Left lung (tissue), 10 donors: ENCODE results near the gene SDCBP2. TPM values are rescaled to one million over a fixed set of nuclear protein-coding genes. Genes with fewer than 3 reads are reported as not detected.

Source experiments
- ATAC-seq: fragments of 200-7000 bp; cut with Tn5 transposase; one replicate; pipeline ENCODE4 v1.9.1; 2020; ENCODE audit warnings: moderate library complexity
- DNase-seq, 4 donors: peaks; one replicate each; pipeline ENCODE4 v3.0.0-alpha.2; 2013 to 2020
- H3K27ac ChIP-seq, 2 donors: fragments of 200-600 bp; sonication (generic) in 1 of 2; one replicate each; pipeline versions ENCODE4 v1.5.0 to v1.8.0; 2020 to 2021
- H3K27me3 ChIP-seq, 2 donors: fragments of 200-600 bp; sonication (generic) in 1 of 2; one replicate each; pipeline versions ENCODE4 v1.5.0 to v1.8.0; 2020 to 2021
- H3K36me3 ChIP-seq, 2 donors: fragments of 200-600 bp; sonication (generic) in 1 of 2; one replicate each; pipeline versions ENCODE4 v1.5.0 to v1.8.0; 2020 to 2021
- H3K4me1 ChIP-seq, 2 donors: fragments of 200-600 bp; one replicate each; pipeline ENCODE4 v1.8.0; 2021
- H3K4me3 ChIP-seq, 2 donors: fragments of 200-600 bp; sonication (generic) in 1 of 2; one replicate each; pipeline versions ENCODE4 v1.5.0 to v1.8.0; 2020 to 2021; ENCODE audit warnings: mild to moderate bottlenecking in 1 of 2
- H3K9me3 ChIP-seq, 2 donors: fragments of 200-600 bp; sonication (generic) in 1 of 2; one replicate each; pipeline versions ENCODE4 v1.5.0 to v1.8.0; 2020 to 2021
- CTCF ChIP-seq, 2 donors: fragments of 200-600 bp; sonication (generic) in 1 of 2; IDR thresholded peaks; one replicate each; pipeline versions ENCODE4 v1.5.0 to v1.8.0; 2021; ENCODE audit warnings: antibody characterized with exemption in 2 of 2
- intact Hi-C, 2 donors: fragments of 100-400 bp; cut with DNase I; formaldehyde crosslinking; loops; one replicate each; pipeline versions ENCODE4 v1.11.2 to v1.14.2; 2022
- polyA plus RNA-seq, 6 donors: library from polyadenylated mRNA; unstranded; fragments of 120-200 nt; gene quantifications; one replicate each; pipeline ENCODE4 v1.2.1, GENCODE V29; 2013; ENCODE audit not compliant: insufficient read length in 6 of 6
- total RNA-seq, 2 donors: library from RNA; stranded (reverse); fragmentation: NEBNext Ultra II Directional; extraction: Animal tissue kit (Norgen Biotek cat#: 25700); gene quantifications; one replicate each; pipeline ENCODE4 v1.2.1, GENCODE V29; 2021
- donor health status: DM: no; HTN: yes; CAD: no.
- donor health status: DM: no; HTN: no; CAD: no.

Gene SDCBP2
- total and polyA plus RNA-seq, 8 donors = 1.8 to 21.5 (median 3.1) TPM

- Histone ChIP-seq H3K27me3 (no peaks in the 10 kb centered on the region), H3K4me1 (peaks cover 9 to 54% of the 10 kb centered on the region in 2 donors), H3K36me3 (no peaks in the 10 kb centered on the region), H3K9me3 (no peaks in the 10 kb centered on the region), H3K27ac (peak overlapping the region; percentile 23 to 67), H3K4me3 (no peak overlapping the region)
- no peak for ATAC-seq
- no peak for DNase-seq
- no peak for TF ChIP-seq CTCF (IDR thresholded peaks at IDR 0.05)
- intact Hi-C loops = no loop called here
Measured at GRCh38 chr20:1337441-1337840, 8.5 kb upstream of the SDCBP2 start.

- DNase-seq (peak in 3 of 4 donors; percentile 39 to 89 (median 75)), ATAC-seq (peak; percentile 95)
- Histone ChIP-seq H3K27me3 (no peaks in the 10 kb centered on the region), H3K36me3 (no peaks in the 10 kb centered on the region), H3K9me3 (no peaks in the 10 kb centered on the region), H3K4me1 (peaks cover 9 to 58% of the 10 kb centered on the region in 2 donors), H3K4me3 (no peak overlapping the region), H3K27ac (peak overlapping the region; percentile 62 to 67)
- no peak for TF ChIP-seq CTCF (IDR thresholded peaks at IDR 0.05)
- intact Hi-C loops = no loop called here
Measured at GRCh38 chr20:1336699-1337367, 7.9 kb upstream of the SDCBP2 start.

- DNase-seq = no peak
- no peaks in the 10 kb centered on the region for H3K27me3 ChIP-seq
- H3K27ac ChIP-seq = peak overlapping the region; percentile 62 to 67
- H3K9me3 ChIP-seq = no peaks in the 10 kb centered on the region
- no peak overlapping the region for H3K4me3 ChIP-seq
- intact Hi-C loops = no loop called here
- H3K4me1 ChIP-seq = peaks cover 9 to 58% of the 10 kb centered on the region in 2 donors
- TF ChIP-seq CTCF (IDR thresholded peaks at IDR 0.05) = no peak
- ATAC-seq = peak; percentile 10
- H3K36me3 ChIP-seq = no peaks in the 10 kb centered on the region
Measured at GRCh38 chr20:1335961-1336698, 7.2 kb upstream of the SDCBP2 start.

- no peak overlapping the region for H3K27ac ChIP-seq
- DNase-seq = no peak
- no peaks in the 10 kb centered on the region for H3K9me3 ChIP-seq
- no peak for TF ChIP-seq CTCF (IDR thresholded peaks at IDR 0.05)
- H3K4me3 ChIP-seq = no peak overlapping the region
- no peaks in the 10 kb centered on the region for H3K27me3 ChIP-seq
- intact Hi-C loops = no loop called here
- no peak for ATAC-seq
- H3K4me1 ChIP-seq = peaks cover 13 to 68% of the 10 kb centered on the region in 2 donors
- H3K36me3 ChIP-seq = no peaks in the 10 kb centered on the region
Measured at GRCh38 chr20:1334761-1335160, 5.8 kb upstream of the SDCBP2 start.

- ATAC-seq (no peak), DNase-seq (no peak)
- Histone ChIP-seq H3K9me3 (no peaks in the 10 kb centered on the region), H3K27me3 (no peaks in the 10 kb centered on the region), H3K27ac (no peak overlapping the region), H3K36me3 (no peaks in the 10 kb centered on the region), H3K4me3 (no peak overlapping the region), H3K4me1 (peaks cover 13 to 72% of the 10 kb centered on the region in 2 donors)
- intact Hi-C loops = no loop called here
- TF ChIP-seq CTCF (IDR thresholded peaks at IDR 0.05) = no peak
Measured at GRCh38 chr20:1334370-1334731, 5.4 kb upstream of the SDCBP2 start.
